Mononuclear cell (primary cell): ENCODE measurements around the gene GNE. TPM values are rescaled to one million over a fixed set of nuclear protein-coding genes. Genes with fewer than 3 reads are reported as not detected.
"Not testable (repeated sequence)": the region's sequence is repeated elsewhere in the genome, so short reads cannot be mapped to it uniquely, and the experiment has no call there.

Source experiments
- H3K27me3 ChIP-seq: 2 replicates; pipeline ENCODE4 v1.6.0; 2011; ENCODE audit warnings: low read length, control low read depth; ENCODE audit not compliant: insufficient read depth
- H3K4me1 ChIP-seq: 2 replicates; pipeline ENCODE4 v1.5.1; 2011; ENCODE audit warnings: mild to moderate bottlenecking, low read length, control low read depth; ENCODE audit not compliant: insufficient read depth
- H3K4me3 ChIP-seq: 2 replicates; pipeline ENCODE4 v1.5.1; 2011; ENCODE audit warnings: mild to moderate bottlenecking, low read length, moderate library complexity
- H3K9me3 ChIP-seq: 2 replicates; pipeline ENCODE4 v1.5.1; 2011; ENCODE audit warnings: low read depth, mild to moderate bottlenecking, control low read depth, low read length
- total RNA-seq: library from RNA; depleted of rRNA; stranded (reverse); fragments of >200 nt; gene quantifications from one replicate; pipeline ENCODE4 v1.2.3, GENCODE V29; 2012

GNE gene
- total RNA-seq, 1 donor, result 31.8 TPM

- Histone ChIP-seq H3K4me3 (no peak overlapping the region), H3K27me3 (no peaks in the 10 kb centered on the region), H3K9me3 (no peaks in the 10 kb centered on the region), H3K4me1 (peaks cover 9% of the 10 kb centered on the region)
Measured at GRCh38 chr9:36207016-36207415, 51.2 kb downstream of the GNE start.

- Histone ChIP-seq H3K4me3 (no peak overlapping the region), H3K27me3 (no peaks in the 10 kb centered on the region), H3K9me3 (no peaks in the 10 kb centered on the region), H3K4me1 (peaks cover 9% of the 10 kb centered on the region)
Measured at GRCh38 chr9:36204906-36205547, 53.2 kb downstream of the GNE start.

DNA sequence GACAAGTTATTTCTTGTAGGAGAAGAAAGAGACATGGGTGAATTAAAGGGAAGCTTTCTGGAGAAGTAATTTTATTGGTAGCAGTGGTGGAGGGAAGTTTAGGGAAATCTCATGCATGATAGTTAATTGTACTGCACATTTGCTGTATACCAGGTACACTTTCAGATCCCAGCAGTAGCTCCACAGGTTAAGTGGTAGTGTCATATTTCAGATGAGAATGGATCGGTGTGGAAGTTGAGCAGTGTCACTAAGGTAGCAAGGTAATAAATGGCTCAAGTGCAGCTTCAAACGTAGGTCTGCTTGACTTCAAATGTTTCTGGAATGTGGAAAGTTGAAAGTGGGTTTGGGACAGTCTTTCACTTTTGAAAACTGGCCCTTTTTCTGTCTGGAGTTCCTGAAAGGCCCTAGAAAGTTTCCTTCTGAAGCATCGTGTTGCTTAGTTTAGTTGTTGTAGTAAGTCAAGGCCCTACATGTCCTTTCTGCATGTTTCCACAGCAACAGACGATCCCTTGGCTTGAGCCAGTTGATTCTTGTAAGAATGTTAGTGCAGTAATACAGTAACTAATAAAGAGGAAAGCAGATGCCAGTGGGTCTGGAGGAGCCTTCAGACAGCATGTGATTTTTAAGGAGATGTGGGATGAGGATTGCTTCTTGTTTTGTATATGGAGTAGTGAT, 63.8 kb downstream of the GNE start:
- H3K4me3 ChIP-seq, result no peak overlapping the region

DNA sequence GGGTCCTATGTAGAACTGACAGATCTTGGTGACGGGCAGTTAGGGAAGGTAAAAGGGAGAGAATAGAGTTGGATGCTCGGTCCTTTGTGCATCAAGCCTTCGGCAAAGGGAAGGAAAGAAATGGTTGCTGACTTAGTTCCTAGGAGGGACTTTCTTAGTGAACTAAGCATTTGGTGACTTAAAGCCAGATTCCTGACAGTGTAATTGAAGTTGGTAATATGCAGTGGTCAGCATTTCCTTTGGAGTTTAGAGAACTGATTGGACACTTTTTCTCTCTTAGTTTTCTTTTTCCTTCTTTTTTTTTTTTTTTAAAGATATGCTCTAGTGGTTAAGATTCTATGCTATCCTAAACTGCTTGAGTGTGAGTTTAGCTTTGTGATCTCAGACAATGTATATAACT, 65.2 kb downstream of the GNE start:
- peaks cover 42% of the 10 kb centered on the region for H3K4me1 ChIP-seq
- H3K4me3 ChIP-seq, result no peak overlapping the region
- H3K27me3 ChIP-seq, result no peaks in the 10 kb centered on the region
- H3K9me3 ChIP-seq, result no peaks in the 10 kb centered on the region

More for the DNA sequence above, 63.8 kb downstream of the GNE start:
- peaks cover 42% of the 10 kb centered on the region for H3K4me1 ChIP-seq
- H3K27me3 ChIP-seq, result no peaks in the 10 kb centered on the region
- no peaks in the 10 kb centered on the region for H3K9me3 ChIP-seq

DNA sequence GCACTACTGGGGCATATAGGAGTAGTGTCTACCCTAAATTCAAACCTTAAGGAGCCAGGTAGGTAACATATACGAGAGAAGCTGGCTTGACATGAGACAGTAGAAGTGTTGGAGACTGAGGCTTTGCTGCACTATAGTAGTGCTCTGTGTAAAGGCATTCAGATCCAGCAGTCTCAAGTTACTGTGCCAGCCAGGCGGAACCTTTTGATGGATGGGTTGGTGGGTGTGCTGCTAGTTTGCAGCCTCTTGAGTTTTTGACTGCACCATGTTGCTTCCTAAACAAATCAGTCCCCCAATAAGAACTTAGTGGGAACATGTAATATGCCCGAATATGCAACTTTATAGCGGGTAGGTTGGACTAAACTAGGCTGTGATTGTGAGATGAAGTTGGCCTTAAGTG, 66.1 kb downstream of the GNE start:
- no peaks in the 10 kb centered on the region for H3K27me3 ChIP-seq
- no peaks in the 10 kb centered on the region for H3K9me3 ChIP-seq
- H3K4me3 ChIP-seq, result peak overlapping the region; percentile 82
- peaks cover 42% of the 10 kb centered on the region for H3K4me1 ChIP-seq

GRCh38 chr9:36191686-36192085, 66.6 kb downstream of the GNE start:
- peaks cover 39% of the 10 kb centered on the region for H3K4me1 ChIP-seq
- no peaks in the 10 kb centered on the region for H3K9me3 ChIP-seq
- peak overlapping the region; percentile 82 for H3K4me3 ChIP-seq
- H3K27me3 ChIP-seq, result no peaks in the 10 kb centered on the region

GRCh38 chr9:36191290-36191645, 67.0 kb downstream of the GNE start:
- no peaks in the 10 kb centered on the region for H3K9me3 ChIP-seq
- H3K4me1 ChIP-seq, result peaks cover 39% of the 10 kb centered on the region
- H3K27me3 ChIP-seq, result no peaks in the 10 kb centered on the region
- H3K4me3 ChIP-seq, result peak overlapping the region; percentile 82

- peak within 1 kb of the TSS; percentile 82 for H3K4me3 ChIP-seq
- peaks cover 39% of the 10 kb centered on the region for H3K4me1 ChIP-seq
- no peaks in the 10 kb centered on the region for H3K27me3 ChIP-seq
- H3K9me3 ChIP-seq, result no peaks in the 10 kb centered on the region
Measured at GRCh38 chr9:36190388-36191289, 67.6 kb downstream of the GNE start, which contains the start of gene CLTA. Gene CLTA (plus strand): TSS chr9:36190921. CDS start chr9:36191057, 136 bp downstream.

GRCh38 chr9:36189976-36190375, 68.3 kb downstream of the GNE start:
- H3K9me3 ChIP-seq, result no peaks in the 10 kb centered on the region
- peak overlapping the region; percentile 82 for H3K4me3 ChIP-seq
- peaks cover 39% of the 10 kb centered on the region for H3K4me1 ChIP-seq

GRCh38 chr9:36188212-36188611, 70.0 kb downstream of the GNE start:
- H3K4me3 ChIP-seq, result no peak overlapping the region
- no peaks in the 10 kb centered on the region for H3K9me3 ChIP-seq
- peaks cover 25% of the 10 kb centered on the region for H3K4me1 ChIP-seq
- no peaks in the 10 kb centered on the region for H3K27me3 ChIP-seq

More at GRCh38 chr9:36189976-36190375, 68.3 kb downstream of the GNE start:
- no peaks in the 10 kb centered on the region for H3K27me3 ChIP-seq

DNA sequence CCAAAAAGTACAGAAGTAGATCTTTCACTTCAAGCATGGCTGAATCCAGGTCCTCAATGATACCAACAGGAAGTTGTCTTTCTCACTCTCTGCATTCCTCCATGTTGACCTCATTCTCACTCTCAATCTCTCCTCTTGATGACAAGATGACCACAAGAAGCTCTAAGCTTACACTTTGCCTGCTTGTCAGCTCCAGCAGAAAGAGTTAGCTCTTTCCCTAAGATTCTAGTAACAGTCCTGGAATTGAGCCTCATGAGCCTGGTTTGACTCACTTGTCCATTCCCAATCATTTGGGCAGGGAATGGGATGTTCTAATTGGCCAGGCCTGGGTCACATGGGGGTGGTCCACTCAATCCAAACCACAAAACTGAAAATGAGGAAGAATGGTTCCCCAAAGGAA, 70.8 kb downstream of the GNE start:
- Histone ChIP-seq H3K9me3 (no peaks in the 10 kb centered on the region), H3K27me3 (no peaks in the 10 kb centered on the region), H3K4me1 (peaks cover 17% of the 10 kb centered on the region), H3K4me3 (no peak overlapping the region)

DNA sequence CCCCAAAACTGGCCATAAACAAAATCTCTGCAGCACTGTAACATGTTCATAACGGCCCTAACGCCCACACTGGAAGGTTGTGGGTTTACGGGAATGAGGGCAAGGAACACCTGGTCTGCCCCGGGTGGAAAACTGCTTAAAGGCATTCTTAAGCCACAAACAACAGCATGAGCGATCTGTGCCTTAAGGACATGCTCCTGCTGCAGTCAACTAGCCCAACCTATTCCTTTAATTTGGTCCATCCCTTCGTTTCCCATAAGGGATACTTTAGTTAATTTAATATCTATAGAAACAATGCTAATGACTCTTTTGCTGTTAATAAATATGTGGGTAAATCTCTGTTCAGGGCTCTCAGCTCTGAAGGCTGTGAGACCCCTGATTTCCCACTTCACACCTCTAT, 78.0 kb downstream of the GNE start:
- H3K4me3 ChIP-seq, H3K27me3 ChIP-seq: not testable (repeated sequence)

DNA sequence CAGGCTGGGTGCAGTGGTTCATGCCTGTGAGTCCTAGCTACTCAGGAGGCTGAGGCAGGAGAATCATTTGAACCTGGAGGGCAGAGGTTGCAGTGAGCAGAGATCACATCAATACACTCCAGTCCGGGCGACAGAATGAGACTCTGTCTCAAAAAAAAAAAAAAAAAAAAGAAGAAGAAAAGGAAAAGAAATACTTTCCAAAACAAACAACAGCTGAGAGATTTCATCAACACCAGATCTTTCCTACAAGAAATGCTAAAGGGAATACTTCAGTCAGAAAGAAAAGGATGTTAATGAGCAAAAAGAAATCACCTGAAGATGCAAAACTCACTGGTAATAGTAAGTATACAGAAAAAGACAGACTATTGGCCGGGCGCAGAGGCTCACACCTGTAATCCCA, 80.7 kb downstream of the GNE start:
- Histone ChIP-seq H3K4me1 (no peaks in the 10 kb centered on the region), H3K27me3 (no peaks in the 10 kb centered on the region), H3K9me3 (no peaks in the 10 kb centered on the region), H3K4me3 (no peak overlapping the region)

More for the DNA sequence above, 78.0 kb downstream of the GNE start:
- not testable (repeated sequence) for H3K9me3 ChIP-seq, H3K4me1 ChIP-seq

- not testable (repeated sequence) for H3K4me3 ChIP-seq, H3K4me1 ChIP-seq
Measured at GRCh38 chr9:36176496-36176895, 81.8 kb downstream of the GNE start.

DNA sequence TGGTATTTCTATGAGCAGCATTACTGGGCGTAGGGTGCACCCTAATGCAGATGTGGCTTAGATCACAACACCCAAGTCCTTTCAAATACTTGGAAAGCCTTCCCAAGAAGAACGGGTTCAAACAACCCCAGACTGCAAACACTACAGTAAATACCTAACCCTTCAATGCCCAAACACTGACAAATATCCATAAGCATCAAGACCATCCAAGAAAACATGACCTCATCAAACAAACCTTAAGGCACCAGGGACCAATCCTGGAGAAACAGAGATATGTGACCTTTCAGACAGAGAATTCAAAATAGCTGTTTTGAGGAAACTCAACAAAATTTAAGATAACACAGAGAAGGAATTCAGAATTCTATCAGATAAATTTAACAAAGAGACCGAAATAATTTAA, 83.0 kb downstream of the GNE start:
- not testable (repeated sequence) for H3K27me3 ChIP-seq, H3K4me3 ChIP-seq, H3K4me1 ChIP-seq, H3K9me3 ChIP-seq

More at GRCh38 chr9:36176496-36176895, 81.8 kb downstream of the GNE start:
- H3K9me3 ChIP-seq, H3K27me3 ChIP-seq: not testable (repeated sequence)
